Measurements from ENCODE around the gene NPTN.

- TF ChIP-seq CTCF (conservative IDR thresholded peaks at IDR 0.05; ENCODE audit: low read length) (no peak), EZH2phosphoT487 (IDR thresholded peaks at IDR 0.05; ENCODE audit: borderline replicate concordance, low read depth, low read length) (no peak)
Measured at GRCh38 chr15:73674587-73674986, 41.4 kb upstream of the NPTN start.
